Stomach (tissue), 4 donors: ENCODE measurements around the gene PKIB.

Experiments used
- POLR2A ChIP-seq, 4 donors: fragments of 450-650 bp; IDR thresholded peaks; one replicate each; pipeline ENCODE4 v1.6.1; 2016; ENCODE audit warnings: antibody characterized with exemption in 4 of 4, control low read depth in 2 of 4, mild to moderate bottlenecking in 1 of 4, moderate library complexity in 1 of 4
- POLR2AphosphoS5 ChIP-seq, 3 donors: sonication (generic); formaldehyde crosslinking; IDR thresholded peaks; one replicate each; pipeline ENCODE4 v1.6.1; 2016; ENCODE audit warnings: antibody characterized with exemption in 3 of 3
- TF ChIP-seq, protein P1 (sequence below), 7 experiments: fragments of 450-650 bp in 4 of 7; fragments of 200-600 bp in 3 of 7; sonication (generic) in 3 of 7; IDR thresholded peaks; one replicate each; pipeline ENCODE4 v1.5.1; 2016 to 2019; ENCODE audit warnings: antibody characterized with exemption in 7 of 7, control low read depth in 2 of 7, mild to moderate bottlenecking in 1 of 7

DNA sequence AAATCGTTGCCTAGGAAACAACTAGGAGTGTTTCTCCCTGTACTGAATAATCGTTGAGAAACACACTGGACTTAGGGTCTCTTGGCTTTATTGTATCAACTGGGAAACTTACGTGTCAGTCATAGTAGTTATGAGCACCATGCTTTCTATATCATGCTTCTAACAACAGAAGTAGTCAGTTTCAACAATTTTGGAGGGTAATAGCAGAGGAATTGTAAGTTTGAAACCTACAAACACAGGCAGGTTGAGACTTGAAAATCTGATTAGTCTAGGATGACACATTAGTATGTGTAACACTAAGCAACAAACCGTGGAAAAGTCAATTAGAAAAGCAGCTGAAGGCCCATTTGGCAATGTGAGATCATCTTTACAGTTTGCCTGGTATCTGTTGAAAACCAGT lies 125.4 kb downstream of the PKIB start:
- TF ChIP-seq POLR2A (IDR thresholded peaks at IDR 0.05) (no peak), POLR2AphosphoS5 (IDR thresholded peaks at IDR 0.05) (no peak)
- TF ChIP-seq, protein P1, sequence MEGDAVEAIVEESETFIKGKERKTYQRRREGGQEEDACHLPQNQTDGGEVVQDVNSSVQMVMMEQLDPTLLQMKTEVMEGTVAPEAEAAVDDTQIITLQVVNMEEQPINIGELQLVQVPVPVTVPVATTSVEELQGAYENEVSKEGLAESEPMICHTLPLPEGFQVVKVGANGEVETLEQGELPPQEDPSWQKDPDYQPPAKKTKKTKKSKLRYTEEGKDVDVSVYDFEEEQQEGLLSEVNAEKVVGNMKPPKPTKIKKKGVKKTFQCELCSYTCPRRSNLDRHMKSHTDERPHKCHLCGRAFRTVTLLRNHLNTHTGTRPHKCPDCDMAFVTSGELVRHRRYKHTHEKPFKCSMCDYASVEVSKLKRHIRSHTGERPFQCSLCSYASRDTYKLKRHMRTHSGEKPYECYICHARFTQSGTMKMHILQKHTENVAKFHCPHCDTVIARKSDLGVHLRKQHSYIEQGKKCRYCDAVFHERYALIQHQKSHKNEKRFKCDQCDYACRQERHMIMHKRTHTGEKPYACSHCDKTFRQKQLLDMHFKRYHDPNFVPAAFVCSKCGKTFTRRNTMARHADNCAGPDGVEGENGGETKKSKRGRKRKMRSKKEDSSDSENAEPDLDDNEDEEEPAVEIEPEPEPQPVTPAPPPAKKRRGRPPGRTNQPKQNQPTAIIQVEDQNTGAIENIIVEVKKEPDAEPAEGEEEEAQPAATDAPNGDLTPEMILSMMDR (IDR thresholded peaks at IDR 0.05): no peak
